ENCODE results near the gene ACVR2B. TPM values are rescaled to one million over a fixed set of nuclear protein-coding genes. Genes with fewer than 3 reads are reported as not detected.

The ACVR2B gene
- total and polyA plus RNA-seq, 10 of the 15 experiments (the other 5 are each of a cell fraction or from before 2014, with no cell fraction given) = 0.27 to 2.9 (median 1.0) TPM

DNA sequence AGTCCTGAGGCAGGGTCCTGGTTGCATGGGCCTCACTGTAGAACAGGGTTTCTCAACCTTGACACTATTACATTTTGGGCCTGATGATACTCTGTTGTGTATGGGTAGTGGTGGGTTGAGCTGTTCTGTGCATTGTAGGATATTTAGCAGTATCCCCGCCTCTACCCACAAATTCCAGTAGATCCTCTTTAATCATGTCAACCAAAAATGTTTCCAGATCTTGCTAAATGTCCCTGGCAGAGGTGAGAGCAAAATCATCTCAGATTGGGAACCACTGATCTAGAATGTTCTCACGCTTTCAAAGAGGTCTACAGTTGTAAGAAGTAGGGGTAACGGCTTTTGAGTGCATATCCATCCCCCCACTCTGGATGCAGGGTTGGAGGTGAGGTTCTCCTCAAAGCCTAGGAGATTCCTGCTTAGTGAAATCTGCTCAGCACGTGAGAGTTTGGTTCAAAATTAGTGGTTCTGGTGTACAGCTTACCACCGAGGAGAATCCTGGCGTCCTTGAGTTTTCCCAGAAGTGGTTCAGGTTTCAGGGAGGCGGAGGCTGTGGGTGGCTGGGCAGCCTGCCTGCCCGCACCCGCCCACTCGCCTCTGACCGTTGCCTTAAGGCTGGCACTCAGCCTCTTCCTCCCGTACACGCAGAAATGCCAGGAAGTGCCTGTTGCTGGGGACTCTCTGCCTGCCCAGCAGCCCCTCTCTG lies 5.3 kb downstream of the ACVR2B start:
- H3K79me2 ChIP-seq (ENCODE audit: control insufficient read depth, insufficient read depth, low read length) = no peaks in the 10 kb centered on the region; the same call in 1 of the 2 replicates
- WGBS (ENCODE audit: insufficient coverage, insufficient replicate concordance, low lambda C conversion rate, missing lambda C conversion rate) = 59% methylated on average over 13 of the region's 13 CpGs

DNA sequence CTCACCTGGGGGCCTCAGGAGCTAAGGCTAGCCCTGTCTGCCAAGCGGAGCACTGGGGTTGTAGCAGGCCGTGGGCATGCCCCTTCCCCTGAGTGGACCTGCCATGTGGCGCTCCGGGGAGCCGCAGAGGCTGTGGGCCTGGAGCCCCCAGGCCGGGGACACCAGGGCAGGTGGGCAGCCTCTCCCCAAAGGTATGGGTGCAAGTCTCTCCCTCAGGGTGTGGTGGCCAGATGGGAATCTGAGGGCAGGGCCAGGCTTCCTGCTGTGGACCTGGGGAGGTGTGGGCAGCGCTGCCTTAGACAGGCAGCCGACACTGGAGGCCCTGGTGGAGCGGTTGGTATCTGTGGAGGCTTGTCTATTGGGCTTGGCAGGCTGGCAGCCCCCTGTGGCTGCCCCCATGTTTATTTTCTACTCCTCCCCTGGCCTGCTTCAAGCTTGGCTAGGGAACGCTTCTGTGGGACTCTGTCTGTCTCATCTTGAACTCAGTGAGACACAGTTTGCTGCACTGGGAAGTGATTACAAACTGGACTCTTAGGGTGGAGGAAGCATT lies 5.9 kb downstream of the ACVR2B start:
- Histone ChIP-seq H4K20me1 (ENCODE audit: control insufficient read depth, insufficient read depth) (peaks cover 4% of the 10 kb centered on the region), H3K27me3 (replicated peaks in 1 of 2; ENCODE audit: control insufficient read depth in 2 of 2, insufficient read depth in 2 of 2, low read length in 1 of 2) (no peaks in the 10 kb centered on the region), H3K4me1 (ENCODE audit: control insufficient read depth, insufficient read depth, low read length) (peaks cover 9% of the 10 kb centered on the region), H3K9me3 (replicated peaks; ENCODE audit: control insufficient read depth, insufficient read depth, low read length) (no peaks in the 10 kb centered on the region), H2AFZ (ENCODE audit: control insufficient read depth, low read depth, low read length) (no peak overlapping the region), H3K27ac (ENCODE audit: control insufficient read depth, insufficient read depth) (no peak overlapping the region), H3K4me3 (no peak overlapping the region), H3K9ac (ENCODE audit: control insufficient read depth, insufficient read depth, low read length) (no peak overlapping the region), H3K4me2 (ENCODE audit: control insufficient read depth, insufficient read depth) (no peak overlapping the region), H3K36me3 (ENCODE audit: control insufficient read depth in 2 of 2, insufficient read depth in 2 of 2, low read length in 1 of 2) (no peaks in the 10 kb centered on the region), H3K79me2 (ENCODE audit: control insufficient read depth, insufficient read depth, low read length) (no peaks in the 10 kb centered on the region; the same call in 1 of the 2 replicates)
- WGBS (ENCODE audit: insufficient coverage, insufficient replicate concordance, low lambda C conversion rate, missing lambda C conversion rate) = 62% methylated on average over 10 of the region's 10 CpGs
- ChIA-PET SMC1A (ENCODE audit: uncharacterized antibody, unreplicated experiment) (no interaction called here), POLR2A (no interaction called here), CTCF (no interaction called here), RAD21 (ENCODE audit: unreplicated experiment) (no interaction called here)
- no peak for FAIRE-seq
- intact Hi-C loops (cut with micrococcal nuclease; ENCODE audit: unreplicated experiment) = no loop called here
- no TSS peak for BruUV-seq (replicated peaks)
- no peak for DNase-seq (ENCODE audit: low read depth, low spot score)
- ATAC-seq = no peak
- in situ Hi-C loops (cut with MboI) = no loop called here
- TF ChIP-seq, protein P1, sequence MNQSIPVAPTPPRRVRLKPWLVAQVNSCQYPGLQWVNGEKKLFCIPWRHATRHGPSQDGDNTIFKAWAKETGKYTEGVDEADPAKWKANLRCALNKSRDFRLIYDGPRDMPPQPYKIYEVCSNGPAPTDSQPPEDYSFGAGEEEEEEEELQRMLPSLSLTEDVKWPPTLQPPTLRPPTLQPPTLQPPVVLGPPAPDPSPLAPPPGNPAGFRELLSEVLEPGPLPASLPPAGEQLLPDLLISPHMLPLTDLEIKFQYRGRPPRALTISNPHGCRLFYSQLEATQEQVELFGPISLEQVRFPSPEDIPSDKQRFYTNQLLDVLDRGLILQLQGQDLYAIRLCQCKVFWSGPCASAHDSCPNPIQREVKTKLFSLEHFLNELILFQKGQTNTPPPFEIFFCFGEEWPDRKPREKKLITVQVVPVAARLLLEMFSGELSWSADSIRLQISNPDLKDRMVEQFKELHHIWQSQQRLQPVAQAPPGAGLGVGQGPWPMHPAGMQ (IDR thresholded peaks at IDR 0.05; ENCODE audit: borderline replicate concordance) = no peak
- TF ChIP-seq CHD4 (IDR thresholded peaks at IDR 0.05) (no peak), ZNF384 (IDR thresholded peaks at IDR 0.05; ENCODE audit: borderline replicate concordance, low read depth, low read length) (no peak), NR2C2 (IDR thresholded peaks at IDR 0.05; ENCODE audit: borderline replicate concordance, control insufficient read depth, insufficient read length, low read depth) (no peak), RUNX3 (IDR thresholded peaks at IDR 0.05; ENCODE audit: low read length) (no peak), RAD21 (IDR thresholded peaks at IDR 0.05; ENCODE audit: insufficient read depth, low read depth, low read length) (no peak), ZNF217 (IDR thresholded peaks at IDR 0.05) (no peak), IRF4 (IDR thresholded peaks at IDR 0.05; ENCODE audit: low read depth, low read length) (no peak), SRF (IDR thresholded peaks at IDR 0.05; ENCODE audit: low read depth in 2 of 2, low read length in 2 of 2) (no peak), CREM (IDR thresholded peaks at IDR 0.05; ENCODE audit: low read depth) (no peak), DPF2 (IDR thresholded peaks at IDR 0.05) (no peak), SMARCA5 (IDR thresholded peaks at IDR 0.05) (no peak), KDM1A (IDR thresholded peaks at IDR 0.05; ENCODE audit: borderline replicate concordance) (no peak)
- TF ChIP-seq, protein P2, sequence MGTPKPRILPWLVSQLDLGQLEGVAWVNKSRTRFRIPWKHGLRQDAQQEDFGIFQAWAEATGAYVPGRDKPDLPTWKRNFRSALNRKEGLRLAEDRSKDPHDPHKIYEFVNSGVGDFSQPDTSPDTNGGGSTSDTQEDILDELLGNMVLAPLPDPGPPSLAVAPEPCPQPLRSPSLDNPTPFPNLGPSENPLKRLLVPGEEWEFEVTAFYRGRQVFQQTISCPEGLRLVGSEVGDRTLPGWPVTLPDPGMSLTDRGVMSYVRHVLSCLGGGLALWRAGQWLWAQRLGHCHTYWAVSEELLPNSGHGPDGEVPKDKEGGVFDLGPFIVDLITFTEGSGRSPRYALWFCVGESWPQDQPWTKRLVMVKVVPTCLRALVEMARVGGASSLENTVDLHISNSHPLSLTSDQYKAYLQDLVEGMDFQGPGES (IDR thresholded peaks at IDR 0.05) = no peak

More for the DNA sequence above, 5.3 kb downstream of the ACVR2B start:
- no peak overlapping the region for H3K9ac ChIP-seq (ENCODE audit: control insufficient read depth, insufficient read depth, low read length)
- FAIRE-seq (no peak), DNase-seq (ENCODE audit: low read depth, low spot score) (no peak), ATAC-seq (no peak)
- H3K4me3 ChIP-seq = no peak overlapping the region
- BruUV-seq (replicated peaks) = no TSS peak
- intact Hi-C loops (cut with micrococcal nuclease; ENCODE audit: unreplicated experiment) (no loop called here), in situ Hi-C loops (cut with MboI) (no loop called here)
- H3K36me3 ChIP-seq (ENCODE audit: control insufficient read depth in 2 of 2, insufficient read depth in 2 of 2, low read length in 1 of 2) = no peaks in the 10 kb centered on the region
- peaks cover 4% of the 10 kb centered on the region for H4K20me1 ChIP-seq (ENCODE audit: control insufficient read depth, insufficient read depth)
- no peak for TF ChIP-seq FOXM1 (IDR thresholded peaks at IDR 0.05; ENCODE audit: low read depth, low read length)
- TF ChIP-seq, protein P3, sequence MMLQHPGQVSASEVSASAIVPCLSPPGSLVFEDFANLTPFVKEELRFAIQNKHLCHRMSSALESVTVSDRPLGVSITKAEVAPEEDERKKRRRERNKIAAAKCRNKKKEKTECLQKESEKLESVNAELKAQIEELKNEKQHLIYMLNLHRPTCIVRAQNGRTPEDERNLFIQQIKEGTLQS (IDR thresholded peaks at IDR 0.05; ENCODE audit: borderline replicate concordance, extremely low read depth, low read depth, low read length) = no peak
- ChIA-PET SMC1A (ENCODE audit: uncharacterized antibody, unreplicated experiment) (no interaction called here), RAD21 (ENCODE audit: unreplicated experiment) (no interaction called here), CTCF (interaction anchor here (1.0 to 1.1 kb wide), 2 partner anchors 42 to 113 kb away, joined by 3 read pairs; no protein-coding TSS in a partner anchor), POLR2A (no interaction called here)
- H3K27ac ChIP-seq (ENCODE audit: control insufficient read depth, insufficient read depth) = no peak overlapping the region
- H3K9me3 ChIP-seq (replicated peaks; ENCODE audit: control insufficient read depth, insufficient read depth, low read length) = no peaks in the 10 kb centered on the region
- peaks cover 11% of the 10 kb centered on the region for H3K4me1 ChIP-seq (ENCODE audit: control insufficient read depth, insufficient read depth, low read length)
- H3K4me2 ChIP-seq (ENCODE audit: control insufficient read depth, insufficient read depth) = no peak overlapping the region
- no peaks in the 10 kb centered on the region for H3K27me3 ChIP-seq (replicated peaks in 1 of 2; ENCODE audit: control insufficient read depth in 2 of 2, insufficient read depth in 2 of 2, low read length in 1 of 2)
- H2AFZ ChIP-seq (ENCODE audit: control insufficient read depth, low read depth, low read length) = no peak overlapping the region
